Esophagus squamous epithelium (tissue), 5 donors: ENCODE measurements around the gene SELENOM. TPM values are rescaled to one million over a fixed set of nuclear protein-coding genes. Genes with fewer than 3 reads are reported as not detected.

ENCODE experiments used
- DNase-seq: peaks from one replicate; lab custom pipeline; 2025; lab: John Stamatoyannopoulos, UW
- H3K27ac ChIP-seq, 4 donors: fragments of 200-600 bp; sonication (generic); one replicate each; pipeline ENCODE4 v1.5.1; 2016 to 2019; ENCODE audit warnings: mild to moderate bottlenecking in 1 of 4
- H3K27me3 ChIP-seq, 4 donors: fragments of 200-600 bp; sonication (generic); 1 replicate in 3 of 4; 2 replicates in 1 of 4; pipeline versions ENCODE4 v1.5.1 to v1.6.0; 2017 to 2021; ENCODE audit warnings: antibody characterized with exemption in 1 of 4
- H3K36me3 ChIP-seq, 3 donors: fragments of 200-600 bp; sonication (generic); one replicate each; pipeline ENCODE4 v1.5.1; 2016 to 2019
- H3K4me1 ChIP-seq, 3 donors: fragments of 200-600 bp; sonication (generic); one replicate each; pipeline ENCODE4 v1.5.1; 2017 to 2019
- H3K4me3 ChIP-seq, 4 donors: fragments of 200-600 bp; sonication (generic); 1 replicate in 3 of 4; 2 replicates in 1 of 4; pipeline ENCODE4 v1.5.1; 2016 to 2019; ENCODE audit warnings: mild to moderate bottlenecking in 2 of 4, moderate library complexity in 1 of 4
- H3K9me3 ChIP-seq, 3 donors: fragments of 200-600 bp; sonication (generic); one replicate each; pipeline ENCODE4 v1.5.1; 2016 to 2019
- POLR2A ChIP-seq, 4 donors: fragments of 450-650 bp; IDR thresholded peaks; one replicate each; pipeline ENCODE4 v1.6.1; 2017; ENCODE audit warnings: antibody characterized with exemption in 4 of 4, mild to moderate bottlenecking in 4 of 4, moderate library complexity in 3 of 4
- WGBS, 2 donors: methylation state at CpG; one replicate each; pipeline ENCODE4 v1.1.5; 2018; 5-methylcytosine and 5-hydroxymethylcytosine counted together
- intact Hi-C: fragments of 100-400 bp; cut with DNase I; formaldehyde crosslinking; loops from one replicate; pipeline ENCODE4 v1.15.0; 2022
- total RNA-seq, 4 donors: library from RNA; depleted of rRNA; stranded (reverse); fragments of >200 nt; gene quantifications; one replicate each; pipeline ENCODE4 v1.1.0, GENCODE V29; 2016
- TF ChIP-seq, protein P1 (sequence below), 6 experiments: fragments of 450-650 bp in 4 of 6; fragments of 200-600 bp in 2 of 6; sonication (generic) in 2 of 6; IDR thresholded peaks; one replicate each; pipeline ENCODE4 v1.5.1; 2016 to 2019; ENCODE audit warnings: antibody characterized with exemption in 6 of 6, mild to moderate bottlenecking in 4 of 6, moderate library complexity in 4 of 6
- donor health status: DM: yes; HTN: yes; CAD: no.

Gene SELENOM
- total RNA-seq, 4 donors from 2014 or later: 13.3 to 291 (median 67.6) TPM

DNA sequence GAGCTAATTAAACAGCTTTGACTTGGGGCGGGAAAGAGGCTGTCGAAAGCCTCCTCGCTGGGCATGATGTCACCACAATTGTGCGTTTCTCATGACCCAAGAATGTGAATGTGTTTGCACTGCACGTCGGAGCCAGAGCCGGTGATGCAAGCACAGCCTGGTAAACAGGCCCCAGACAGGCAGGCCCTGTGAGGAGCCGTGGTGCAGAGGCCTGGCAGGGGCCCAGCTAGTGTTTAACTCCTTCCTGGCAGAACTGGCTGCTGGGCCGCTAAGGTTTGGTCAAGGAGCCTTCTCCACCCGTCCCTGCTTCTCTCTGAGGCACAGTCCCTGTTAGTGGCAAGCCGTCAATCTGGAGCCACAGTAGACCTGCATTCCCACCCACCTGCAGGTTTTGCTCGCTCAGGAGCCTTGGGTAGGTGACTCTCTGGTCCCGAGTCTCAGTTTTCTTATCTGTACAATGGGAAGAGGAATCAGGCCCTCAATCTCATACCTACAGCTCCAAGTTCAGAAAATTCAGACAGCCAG is 51.7 kb downstream of the SELENOM start:
- DNase-seq: no peak
- H3K27ac ChIP-seq: peak overlapping the region; percentile 60 to 93 (median 89)
- no peaks in the 10 kb centered on the region for H3K9me3 ChIP-seq
- no peaks in the 10 kb centered on the region for H3K36me3 ChIP-seq
- intact Hi-C loops: no loop called here
- WGBS, 2 donors: 50 to 63% methylated on average over 4 to 7 of the region's 13 CpGs
- peaks cover 11 to 29% (median 15%) of the 10 kb centered on the region in 3 donors for H3K4me1 ChIP-seq
- H3K4me3 ChIP-seq: no peak overlapping the region
- TF ChIP-seq, protein P1, sequence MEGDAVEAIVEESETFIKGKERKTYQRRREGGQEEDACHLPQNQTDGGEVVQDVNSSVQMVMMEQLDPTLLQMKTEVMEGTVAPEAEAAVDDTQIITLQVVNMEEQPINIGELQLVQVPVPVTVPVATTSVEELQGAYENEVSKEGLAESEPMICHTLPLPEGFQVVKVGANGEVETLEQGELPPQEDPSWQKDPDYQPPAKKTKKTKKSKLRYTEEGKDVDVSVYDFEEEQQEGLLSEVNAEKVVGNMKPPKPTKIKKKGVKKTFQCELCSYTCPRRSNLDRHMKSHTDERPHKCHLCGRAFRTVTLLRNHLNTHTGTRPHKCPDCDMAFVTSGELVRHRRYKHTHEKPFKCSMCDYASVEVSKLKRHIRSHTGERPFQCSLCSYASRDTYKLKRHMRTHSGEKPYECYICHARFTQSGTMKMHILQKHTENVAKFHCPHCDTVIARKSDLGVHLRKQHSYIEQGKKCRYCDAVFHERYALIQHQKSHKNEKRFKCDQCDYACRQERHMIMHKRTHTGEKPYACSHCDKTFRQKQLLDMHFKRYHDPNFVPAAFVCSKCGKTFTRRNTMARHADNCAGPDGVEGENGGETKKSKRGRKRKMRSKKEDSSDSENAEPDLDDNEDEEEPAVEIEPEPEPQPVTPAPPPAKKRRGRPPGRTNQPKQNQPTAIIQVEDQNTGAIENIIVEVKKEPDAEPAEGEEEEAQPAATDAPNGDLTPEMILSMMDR (IDR thresholded peaks at IDR 0.05): no peak
- TF ChIP-seq POLR2A (IDR thresholded peaks at IDR 0.05): no peak
- H3K27me3 ChIP-seq: no peaks in the 10 kb centered on the region

DNA sequence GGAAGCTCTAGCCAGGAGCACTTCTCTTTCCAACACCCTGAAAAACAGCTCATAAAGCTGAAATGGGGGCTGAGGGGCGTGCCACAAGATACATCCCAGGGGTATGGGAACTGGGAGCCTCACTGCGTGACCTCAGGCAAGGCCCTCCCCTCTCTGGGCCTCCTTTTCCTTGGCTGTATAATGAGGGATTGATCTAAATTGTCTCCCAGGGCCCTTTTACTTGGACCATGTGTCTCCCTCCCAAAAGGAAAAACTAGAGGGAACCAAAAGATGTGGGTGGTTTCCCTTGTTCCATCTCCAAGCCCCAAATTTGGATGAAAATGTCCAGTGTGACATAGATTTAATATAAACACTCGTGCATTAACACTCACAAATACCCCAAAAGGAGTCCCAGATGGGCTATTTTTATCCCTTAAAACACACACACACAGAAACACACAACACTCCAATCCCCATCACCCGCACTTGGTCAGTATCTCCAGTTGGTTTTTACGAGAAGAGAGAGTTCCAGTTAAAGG is 52.2 kb downstream of the SELENOM start:
- H3K4me3 ChIP-seq: no peak overlapping the region
- no peaks in the 10 kb centered on the region for H3K27me3 ChIP-seq
- H3K36me3 ChIP-seq: no peaks in the 10 kb centered on the region
- H3K9me3 ChIP-seq: no peaks in the 10 kb centered on the region
- peak overlapping the region; percentile 60 to 93 (median 89) for H3K27ac ChIP-seq
- 23 to 58% methylated on average over 3 of the region's 5 CpGs for WGBS, 2 donors
- H3K4me1 ChIP-seq: peaks cover 11 to 29% (median 15%) of the 10 kb centered on the region in 3 donors
- no peak for DNase-seq
- intact Hi-C loops: no loop called here
- TF ChIP-seq POLR2A (IDR thresholded peaks at IDR 0.05): no peak
- TF ChIP-seq, protein P1 (IDR thresholded peaks at IDR 0.05): no peak

Other genes starting within 250 kb of the SELENOM start
- gene MORC2, start 138.8 kb downstream of the SELENOM start, total RNA-seq: 10 to 100 TPM in 3 of 4 donors, 1 to 10 TPM in 1; 9.5 to 24.0 (median 13.1) TPM
- 10 to 100 TPM; 27.9 to 63.1 (median 41.5) TPM for gene TUG1, start 138.3 kb downstream of the SELENOM start, total RNA-seq
- gene SMTN, start 26.2 kb downstream of the SELENOM start, total RNA-seq: 100 to 1,000 TPM in 1 of 4 donors, 10 to 100 TPM in 3; 28.2 to 158 (median 45.8) TPM
- 1 to 10 TPM in 2 of 4 donors, under 1 TPM in 2; 0.22 to 2.4 (median 0.84) TPM for gene INPP5J, start 15.4 kb upstream of the SELENOM start, total RNA-seq
- 10 to 100 TPM in 1 of 4 donors, 1 to 10 TPM in 3; 5.0 to 27.0 (median 7.8) TPM for gene PLA2G3, start 32.9 kb upstream of the SELENOM start, total RNA-seq
- gene RNF185, start 52.6 kb upstream of the SELENOM start, total RNA-seq: 10 to 100 TPM; 20.1 to 34.0 (median 27.5) TPM
- gene LIMK2, start 104.7 kb upstream of the SELENOM start, total RNA-seq: 100 to 1,000 TPM in 2 of 4 donors, 10 to 100 TPM in 2; 61.8 to 134 (median 109) TPM
- gene PIK3IP1, start 184.9 kb upstream of the SELENOM start, total RNA-seq: 10 to 100 TPM in 3 of 4 donors, 1 to 10 TPM in 1; 7.0 to 53.0 (median 19.2) TPM
- gene PATZ1, start 238.8 kb upstream of the SELENOM start, total RNA-seq: 10 to 100 TPM in 2 of 4 donors, 1 to 10 TPM in 2; 2.2 to 13.0 (median 7.2) TPM